ENCODE measurements around the gene DMD. TPM values are rescaled to one million over a fixed set of nuclear protein-coding genes. Genes with fewer than 3 reads are reported as not detected.

Gene DMD
- polyA plus RNA-seq, 3 donors, result 0.23 TPM; not detected in 2

GRCh38 chrX:33195698-33196097 is 15.7 kb downstream of the DMD start:
- Mint-ChIP-seq H3K36me3 (no peaks in the 10 kb centered on the region), H3K4me3 (no peak overlapping the region), H3K4me1 (no peaks in the 10 kb centered on the region), H3K27me3 (ENCODE audit: low read depth in 3 of 3) (no peaks in the 10 kb centered on the region), H3K27ac (no peak overlapping the region), H3K9me3 (no peaks in the 10 kb centered on the region)
- Histone ChIP-seq H3K27me3 (ENCODE audit: control insufficient read depth in 2 of 2, insufficient read depth in 2 of 2, low read length in 2 of 2) (no peaks in the 10 kb centered on the region), H3K9ac (ENCODE audit: insufficient read depth, low read length, poor library complexity, severe bottlenecking) (no peak overlapping the region), H3K4me1 (ENCODE audit: control insufficient read depth in 1 of 2, insufficient read depth in 2 of 2, low read length in 2 of 2) (no peaks in the 10 kb centered on the region), H2AFZ (ENCODE audit: insufficient read depth, low read depth, low read length, poor library complexity, severe bottlenecking) (no peak overlapping the region), H3K4me3 (replicated peaks in 1 of 3; ENCODE audit: low read depth in 2 of 3, low read length in 3 of 3) (no peak overlapping the region), H3K79me2 (ENCODE audit: insufficient read depth, low read length) (no peaks in the 10 kb centered on the region), H3K36me3 (replicated peaks in 1 of 2; ENCODE audit: control insufficient read depth in 1 of 2, insufficient read depth in 2 of 2, low read length in 2 of 2) (no peaks in the 10 kb centered on the region), H3K27ac (ENCODE audit: low read depth in 1 of 2, low read length in 2 of 2) (no peak overlapping the region), H3K9me3 (replicated peaks in 1 of 2; ENCODE audit: control insufficient read depth in 1 of 2, insufficient read depth in 1 of 2, low read length in 2 of 2) (no peaks in the 10 kb centered on the region), H3K4me2 (replicated peaks; ENCODE audit: extremely low read depth, low read length, poor library complexity, severe bottlenecking) (no peak overlapping the region), H4K20me1 (ENCODE audit: insufficient read depth, low read length) (no peaks in the 10 kb centered on the region)
- DNase-seq, result no peak
- no peak for TF ChIP-seq CTCF (IDR thresholded peaks at IDR 0.05)
- WGBS (ENCODE audit: insufficient coverage), result no CpG with 5 or more reads among the region's 1 CpG
- intact Hi-C loops (cut with micrococcal nuclease), result no loop called here

GRCh38 chrX:33194876-33195433 is 16.4 kb downstream of the DMD start:
- H3K9me3 Mint-ChIP-seq, result no peaks in the 10 kb centered on the region
- no peak for DNase-seq
- Histone ChIP-seq H3K4me1 (ENCODE audit: control insufficient read depth in 1 of 2, insufficient read depth in 2 of 2, low read length in 2 of 2) (no peaks in the 10 kb centered on the region), H3K9me3 (replicated peaks in 1 of 2; ENCODE audit: control insufficient read depth in 1 of 2, insufficient read depth in 1 of 2, low read length in 2 of 2) (no peaks in the 10 kb centered on the region), H3K4me3 (replicated peaks in 1 of 3; ENCODE audit: low read depth in 2 of 3, low read length in 3 of 3) (no peak overlapping the region), H3K27ac (ENCODE audit: low read depth in 1 of 2, low read length in 2 of 2) (no peak overlapping the region), H3K9ac (ENCODE audit: insufficient read depth, low read length, poor library complexity, severe bottlenecking) (no peak overlapping the region), H3K27me3 (ENCODE audit: control insufficient read depth in 2 of 2, insufficient read depth in 2 of 2, low read length in 2 of 2) (no peaks in the 10 kb centered on the region), H3K36me3 (replicated peaks in 1 of 2; ENCODE audit: control insufficient read depth in 1 of 2, insufficient read depth in 2 of 2, low read length in 2 of 2) (no peaks in the 10 kb centered on the region), H3K79me2 (ENCODE audit: insufficient read depth, low read length) (no peaks in the 10 kb centered on the region), H2AFZ (ENCODE audit: insufficient read depth, low read depth, low read length, poor library complexity, severe bottlenecking) (no peak overlapping the region), H3K4me2 (replicated peaks; ENCODE audit: extremely low read depth, low read length, poor library complexity, severe bottlenecking) (no peak overlapping the region), H4K20me1 (ENCODE audit: insufficient read depth, low read length) (no peaks in the 10 kb centered on the region)
- H3K4me3 Mint-ChIP-seq, result no peak overlapping the region
- intact Hi-C loops (cut with micrococcal nuclease), result no loop called here
- no peaks in the 10 kb centered on the region for H3K36me3 Mint-ChIP-seq
- no peaks in the 10 kb centered on the region for H3K4me1 Mint-ChIP-seq
- no peak for TF ChIP-seq CTCF (IDR thresholded peaks at IDR 0.05)
- no peak overlapping the region for H3K27ac Mint-ChIP-seq
- WGBS (ENCODE audit: insufficient coverage), result no CpG with 5 or more reads among the region's 1 CpG
- no peaks in the 10 kb centered on the region for H3K27me3 Mint-ChIP-seq (ENCODE audit: low read depth in 3 of 3)

All from CD14-positive monocyte (primary cell).